Kidney (tissue), 14 donors: Measurements from ENCODE around the gene KIAA0930. TPM values are rescaled to one million over a fixed set of nuclear protein-coding genes. Genes with fewer than 3 reads are reported as not detected.

Experiments used
- DNase-seq, 5 donors: peaks; one replicate each; pipeline ENCODE4 v3.0.0-alpha.2; 2013 to 2020
- FAIRE-seq: peaks from 2 replicates; lab custom pipeline; 2012; peaks lifted over from hg19 to GRCh38; lab: Jason Lieb, UNC
- H3K27ac ChIP-seq, 2 donors: one replicate each; pipeline ENCODE4 v1.7.0; 2013; ENCODE audit warnings: low read depth in 2 of 2, low read length in 2 of 2, inconsistent platforms in 1 of 2
- H3K27me3 ChIP-seq: one replicate; pipeline ENCODE4 v1.7.1; 2013; ENCODE audit warnings: low read length, inconsistent platforms; ENCODE audit not compliant: control insufficient read depth, insufficient read depth
- H3K36me3 ChIP-seq, 3 donors: one replicate each; pipeline versions ENCODE4 v1.7.0 to v1.7.1; 2013; ENCODE audit warnings: low read length in 3 of 3, control low read depth in 1 of 3, inconsistent platforms in 1 of 3; ENCODE audit not compliant: insufficient read depth in 3 of 3, control insufficient read depth in 2 of 3
- H3K4me1 ChIP-seq, 3 donors: one replicate each; pipeline versions ENCODE4 v1.7.0 to v1.7.1; 2013; ENCODE audit warnings: low read length in 3 of 3, inconsistent platforms in 1 of 3, low read depth in 1 of 3; ENCODE audit not compliant: control insufficient read depth in 2 of 3, insufficient read depth in 2 of 3
- H3K4me3 ChIP-seq, 3 donors: one replicate each; pipeline versions ENCODE4 v1.7.0 to v1.8.1; 2013; ENCODE audit warnings: low read length in 3 of 3, control low read depth in 1 of 3, inconsistent platforms in 1 of 3
- H3K9ac ChIP-seq, 3 donors: one replicate each; pipeline versions ENCODE4 v1.7.0 to v1.7.1; 2013; ENCODE audit warnings: low read length in 3 of 3, control low read depth in 1 of 3, inconsistent platforms in 1 of 3
- H3K9me3 ChIP-seq, 3 donors: one replicate each; pipeline versions ENCODE4 v1.7.0 to v1.7.1; 2013; ENCODE audit warnings: low read length in 3 of 3, control low read depth in 1 of 3, inconsistent platforms in 1 of 3; ENCODE audit not compliant: control insufficient read depth in 2 of 3, insufficient read depth in 1 of 3
- CTCF ChIP-seq: IDR thresholded peaks from 3 replicates; pipeline ENCODE4 v1.5.1; 2012; ENCODE audit warnings: mild to moderate bottlenecking, moderate library complexity, borderline replicate concordance; ENCODE audit not compliant: insufficient read depth; ENCODE audit errors: extremely low read depth
- intact Hi-C: fragments of 100-400 bp; cut with DNase I; formaldehyde crosslinking; loops from one replicate; pipeline ENCODE4 v1.11.1; 2022
- polyA plus RNA-seq: library from polyadenylated mRNA; stranded (reverse); fragments of 350-450 nt; fragmentation: Illumina TruSeq; extraction: RNeasy Lipid Tissue Mini Kit (QIAGEN cat#74804); gene quantifications from one replicate; pipeline ENCODE4 v1.2.3, GENCODE V29; 2014; ENCODE audit warnings: low read depth, low replicate concordance; ENCODE audit not compliant: insufficient read depth
- total RNA-seq: library from RNA; stranded (reverse); fragmentation: NEBNext Ultra II Directional; extraction: Animal tissue kit (Norgen Biotek cat#: 25700); gene quantifications from one replicate; pipeline ENCODE4 v1.2.1, GENCODE V29; 2021
- donor health status: control.
- donor health status: control.
- donor health status: control.
- donor health status: control.
- donor health status: control.
- donor health status: DM: yes; HTN: yes; CAD: no.
- donor health status: Normal renal cell carcinoma (clear cell type).

The KIAA0930 gene
- total and polyA plus RNA-seq, 2 donors from 2014 or later: 26.4 to 55.4 TPM

GRCh38 chr22:45273452-45274075, 32.9 kb upstream of the KIAA0930 start:
- intact Hi-C loops: loop anchor here (10.0 kb wide), 1 partner anchor 281 kb away; no protein-coding TSS in a partner anchor

DNA sequence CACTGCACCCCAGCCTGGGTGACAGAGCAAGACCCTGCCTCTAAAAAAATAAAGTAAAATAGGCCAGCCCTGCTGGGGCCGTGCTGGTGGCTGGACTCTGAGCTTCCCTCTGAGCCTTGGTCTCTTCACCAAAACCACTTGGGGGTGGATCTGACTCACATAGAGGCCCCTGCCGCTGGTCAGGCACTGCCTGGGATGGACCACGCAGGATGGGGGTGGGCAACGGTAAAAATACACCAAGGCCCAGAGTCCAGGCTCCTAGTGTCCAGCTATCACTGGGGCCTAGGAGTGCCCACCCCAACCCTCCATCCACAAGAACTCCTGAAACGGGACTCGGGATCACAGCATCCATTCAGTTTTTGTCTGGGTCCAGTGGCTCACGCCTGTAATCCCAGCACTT, 31.8 kb upstream of the KIAA0930 start:
- Histone ChIP-seq H3K9me3 (no peaks in the 10 kb centered on the region), H3K4me1 (peaks cover 0 to 6% (median 3%) of the 10 kb centered on the region in 3 donors), H3K27ac (peak overlapping the region; percentile 43 to 48)

More at GRCh38 chr22:45273452-45274075, 32.9 kb upstream of the KIAA0930 start:
- DNase-seq (no peak), FAIRE-seq (no peak)
- Histone ChIP-seq H3K36me3 (no peaks in the 10 kb centered on the region), H3K27me3 (no peaks in the 10 kb centered on the region), H3K4me1 (peaks cover 0 to 6% (median 5%) of the 10 kb centered on the region in 3 donors), H3K4me3 (no peak overlapping the region), H3K27ac (no peak overlapping the region), H3K9ac (no peak overlapping the region), H3K9me3 (no peaks in the 10 kb centered on the region)
- TF ChIP-seq CTCF: no peak

GRCh38 chr22:45271667-45272201, 31.0 kb upstream of the KIAA0930 start:
- no peak for TF ChIP-seq CTCF
- DNase-seq (peak in 4 of 5 donors; percentile 33 to 95 (median 78)), FAIRE-seq (no peak)
- Histone ChIP-seq H3K36me3 (no peaks in the 10 kb centered on the region), H3K27ac (peak overlapping the region; percentile 13 to 23), H3K27me3 (no peaks in the 10 kb centered on the region), H3K4me3 (no peak overlapping the region), H3K4me1 (peaks cover 0 to 6% (median 3%) of the 10 kb centered on the region in 3 donors), H3K9me3 (no peaks in the 10 kb centered on the region), H3K9ac (no peak overlapping the region)
- intact Hi-C loops: loop anchor here (10.0 kb wide), 1 partner anchor 283 kb away; no protein-coding TSS in a partner anchor

More for the DNA sequence above, 31.8 kb upstream of the KIAA0930 start:
- Histone ChIP-seq H3K9ac (no peak overlapping the region), H3K4me3 (no peak overlapping the region), H3K36me3 (no peaks in the 10 kb centered on the region), H3K27me3 (no peaks in the 10 kb centered on the region)
- FAIRE-seq (no peak), DNase-seq (no peak)
- intact Hi-C loops: loop anchor here (10.0 kb wide), 1 partner anchor 282 kb away; no protein-coding TSS in a partner anchor
- TF ChIP-seq CTCF: no peak
